Activated T-helper 2 cell treated with anti-CD3 and anti-CD28 coated beads, Interferon-gamma antibody, Interleukin-2, Interleukin-4, amounts not matched to agents 10 μg/mL and 5 μg/mL and 100 μg/mL, durations not matched to agents 14 hours and 24 hours and 36 hours (primary cell): ENCODE data around the gene CBX3. TPM values are rescaled to one million over a fixed set of nuclear protein-coding genes. Genes with fewer than 3 reads are reported as not detected.
A peak's percentile ranks its signal among the peaks of the same experiment; 100 is the strongest.
"Not testable (repeated sequence)": the region's sequence is repeated elsewhere in the genome, so short reads cannot be mapped to it uniquely, and the experiment has no call there.

Source experiments
- DNase-seq: peaks from one replicate; pipeline ENCODE4 v3.0.0; 2021; ENCODE audit warnings: low spot score
- H3K27ac Mint-ChIP-seq: one replicate; pipeline ENCODE4 v1.8.0; 2021; ENCODE audit warnings: mixed read lengths
- H3K27me3 Mint-ChIP-seq: one replicate; pipeline ENCODE4 v1.8.0; 2021; ENCODE audit warnings: low read depth, mixed read lengths
- H3K36me3 Mint-ChIP-seq: one replicate; pipeline ENCODE4 v1.8.0; 2021; ENCODE audit warnings: low read depth, mixed read lengths
- H3K4me1 Mint-ChIP-seq: one replicate; pipeline ENCODE4 v1.8.0; 2021; ENCODE audit warnings: low read depth, mixed read lengths
- H3K4me3 Mint-ChIP-seq: one replicate; pipeline ENCODE4 v1.8.0; 2021; ENCODE audit warnings: low read depth, mild to moderate bottlenecking, moderate library complexity, mixed read lengths
- H3K9me3 Mint-ChIP-seq: one replicate; pipeline ENCODE4 v1.8.0; 2021; ENCODE audit warnings: mixed read lengths
- intact Hi-C: fragments of 100-400 bp; cut with micrococcal nuclease; formaldehyde crosslinking; loops from one replicate; pipeline ENCODE4 v1.15.1; 2023
- total RNA-seq: library from RNA; stranded (reverse); gene quantifications from 2 replicates; pipeline ENCODE4 v1.2.3, GENCODE V29; 2022

Gene CBX3
- 274 and 275 TPM in 2 replicates for total RNA-seq

DNA sequence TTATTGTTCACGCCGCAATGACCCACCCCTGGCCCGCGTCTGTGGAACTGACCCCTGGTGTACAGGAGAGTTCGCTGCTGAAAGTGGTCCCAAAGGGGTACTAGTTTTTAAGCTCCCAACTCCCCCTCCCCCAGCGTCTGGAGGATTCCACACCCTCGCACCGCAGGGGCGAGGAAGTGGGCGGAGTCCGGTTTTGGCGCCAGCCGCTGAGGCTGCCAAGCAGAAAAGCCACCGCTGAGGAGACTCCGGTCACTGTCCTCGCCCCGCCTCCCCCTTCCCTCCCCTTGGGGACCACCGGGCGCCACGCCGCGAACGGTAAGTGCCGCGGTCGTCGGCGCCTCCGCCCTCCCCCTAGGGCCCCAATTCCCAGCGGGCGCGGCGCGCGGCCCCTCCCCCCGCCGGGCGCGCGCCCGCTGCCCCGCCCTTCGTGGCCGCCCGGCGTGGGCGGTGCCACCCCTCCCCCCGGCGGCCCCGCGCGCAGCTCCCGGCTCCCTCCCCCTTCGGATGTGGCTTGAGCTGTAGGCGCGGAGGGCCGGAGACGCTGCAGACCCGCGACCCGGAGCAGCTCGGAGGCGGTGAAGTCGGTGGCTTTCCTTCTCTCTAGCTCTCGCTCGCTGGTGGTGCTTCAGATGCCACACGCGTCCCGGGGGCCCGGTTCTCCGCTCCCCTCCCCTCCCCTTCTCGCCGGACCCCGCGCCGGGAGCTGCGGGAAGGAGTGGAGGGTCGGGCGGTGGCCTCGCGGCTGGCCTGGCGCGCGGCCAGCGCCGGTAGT is at the start of gene CBX3:
TSS of gene CBX3 (plus strand) at position 499 of the 772 bp plus-strand sequence. CDS start 1,254 bp downstream, outside the sequence.
- peak; percentile 90 for DNase-seq
- intact Hi-C loops: loop anchor here (2.0 to 10.0 kb wide), 4 partner anchors 76 to 661 kb away; partner anchors contain the start of gene SKAP2
- Mint-ChIP-seq H3K4me3 (peak within 1 kb of the TSS; percentile 100), H3K27ac (peak within 1 kb of the TSS; percentile 100), H3K27me3 (no peaks in the 10 kb centered on the region), H3K9me3 (no peaks in the 10 kb centered on the region), H3K36me3 (peaks cover 87% of the 10 kb centered on the region), H3K4me1 (peaks cover 43% of the 10 kb centered on the region)

DNA sequence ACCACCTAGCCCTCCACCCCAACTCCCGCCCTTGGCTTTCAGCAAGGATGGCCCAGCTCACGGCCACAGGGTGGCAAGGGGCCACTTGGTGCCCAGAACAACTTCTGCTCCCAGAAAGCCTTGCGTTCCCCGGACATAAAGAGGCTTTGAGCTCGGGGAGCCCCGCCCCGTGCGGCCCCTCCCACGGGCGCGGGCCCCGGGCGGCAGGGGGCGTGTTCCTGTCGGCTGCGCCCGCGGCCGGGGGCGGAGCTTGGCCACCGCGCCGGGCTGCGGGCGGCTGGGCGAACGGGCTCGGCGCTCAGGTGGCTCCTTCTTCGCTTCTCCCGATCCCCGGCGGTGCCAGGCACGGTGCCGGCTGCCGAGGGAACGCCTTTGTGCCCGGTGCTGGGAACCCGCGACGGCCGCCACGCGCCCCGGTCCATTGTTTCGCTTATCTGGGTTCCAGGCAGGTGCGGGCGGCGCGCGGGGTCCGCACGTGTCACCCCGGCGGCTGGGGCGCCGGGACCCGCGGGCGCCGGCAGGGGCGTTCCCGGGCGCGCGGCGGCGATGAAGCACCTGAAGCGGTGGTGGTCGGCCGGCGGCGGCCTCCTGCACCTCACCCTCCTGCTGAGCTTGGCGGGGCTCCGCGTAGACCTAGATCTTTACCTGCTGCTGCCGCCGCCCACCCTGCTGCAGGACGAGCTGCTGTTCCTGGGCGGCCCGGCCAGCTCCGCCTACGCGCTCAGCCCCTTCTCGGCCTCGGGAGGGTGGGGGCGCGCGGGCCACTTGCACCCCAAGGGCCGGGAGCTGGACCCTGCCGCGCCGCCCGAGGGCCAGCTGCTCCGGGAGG is 49.4 kb upstream of the CBX3 start, which contains the start of gene NFE2L3:
TSS of gene NFE2L3 (plus strand) at position 246 of the 829 bp plus-strand sequence. CDS start at position 547, 301 bp downstream.
- intact Hi-C loops: loop anchor here (2.0 to 5.0 kb wide), 3 partner anchors 127 to 289 kb away; no protein-coding TSS in a partner anchor
- DNase-seq: peak; percentile 82
- Mint-ChIP-seq H3K9me3 (no peaks in the 10 kb centered on the region), H3K27me3 (no peaks in the 10 kb centered on the region), H3K36me3 (peaks cover 20% of the 10 kb centered on the region), H3K4me3 (peak within 1 kb of the TSS; percentile 99), H3K27ac (peak within 1 kb of the TSS; percentile 97), H3K4me1 (peaks cover 56% of the 10 kb centered on the region)

DNA sequence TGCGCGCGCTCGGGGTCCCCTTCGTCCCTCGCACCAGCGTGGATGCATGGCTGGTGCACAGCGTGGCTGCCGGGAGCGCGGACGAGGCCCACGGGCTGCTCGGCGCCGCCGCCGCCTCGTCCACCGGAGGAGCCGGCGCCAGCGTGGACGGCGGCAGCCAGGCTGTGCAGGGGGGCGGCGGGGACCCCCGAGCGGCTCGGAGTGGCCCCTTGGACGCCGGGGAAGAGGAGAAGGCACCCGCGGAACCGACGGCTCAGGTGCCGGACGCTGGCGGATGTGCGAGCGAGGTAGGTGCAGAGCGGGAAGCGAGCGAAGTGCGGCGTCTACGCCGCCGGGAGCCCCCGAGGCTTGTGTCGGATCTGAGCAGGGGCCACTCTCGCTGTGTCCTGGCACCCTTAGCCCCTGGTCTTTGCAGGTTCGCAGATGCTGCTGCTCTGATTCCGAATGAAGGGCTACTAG is 48.7 kb upstream of the CBX3 start:
- intact Hi-C loops: loop anchor here (1.0 to 5.0 kb wide), 5 partner anchors 47 to 297 kb away; partner anchors contain the start of gene HNRNPA2B1
- Mint-ChIP-seq H3K4me1 (peaks cover 62% of the 10 kb centered on the region), H3K36me3 (peaks cover 25% of the 10 kb centered on the region), H3K27ac (peak overlapping the region; percentile 97), H3K4me3 (peak overlapping the region; percentile 99)
- DNase-seq: peak; percentile 44
- not testable (repeated sequence) for H3K27me3 Mint-ChIP-seq, H3K9me3 Mint-ChIP-seq

DNA sequence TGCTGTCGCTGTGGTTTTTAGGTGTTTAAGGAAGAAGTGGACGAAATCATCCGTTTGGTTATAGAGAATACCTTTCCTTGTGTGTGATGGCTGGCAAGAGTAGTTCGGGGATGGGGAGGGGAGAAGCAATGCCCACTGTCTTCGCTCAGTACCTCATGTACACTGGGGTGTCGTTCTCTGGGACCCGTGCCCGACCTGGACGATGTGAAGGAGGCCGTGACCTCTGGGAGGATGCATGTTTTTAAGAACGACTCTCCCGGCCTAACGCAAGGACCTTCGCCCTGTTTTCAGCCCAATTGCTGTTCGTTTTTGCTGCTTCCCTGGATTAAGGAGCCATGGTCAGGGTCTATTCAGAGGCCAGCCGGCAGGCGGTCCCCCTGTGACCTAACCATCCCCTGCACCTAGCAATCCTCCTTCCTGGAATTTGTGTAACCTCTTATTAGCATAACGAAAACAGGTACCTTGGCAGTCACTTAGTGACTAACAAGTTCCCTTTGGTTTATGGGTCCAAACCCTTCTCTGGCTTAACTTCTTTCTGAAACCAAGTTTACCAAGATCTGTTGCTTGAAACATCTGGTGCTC is 48.2 kb upstream of the CBX3 start:
- Mint-ChIP-seq H3K27me3 (no peaks in the 10 kb centered on the region), H3K4me1 (peaks cover 67% of the 10 kb centered on the region), H3K4me3 (peak overlapping the region; percentile 99), H3K27ac (peak overlapping the region; percentile 97), H3K36me3 (peaks cover 30% of the 10 kb centered on the region), H3K9me3 (no peaks in the 10 kb centered on the region)
- intact Hi-C loops: loop anchor here (1.0 to 5.0 kb wide), 5 partner anchors 47 to 297 kb away; partner anchors contain the start of gene HNRNPA2B1
- no peak for DNase-seq

DNA sequence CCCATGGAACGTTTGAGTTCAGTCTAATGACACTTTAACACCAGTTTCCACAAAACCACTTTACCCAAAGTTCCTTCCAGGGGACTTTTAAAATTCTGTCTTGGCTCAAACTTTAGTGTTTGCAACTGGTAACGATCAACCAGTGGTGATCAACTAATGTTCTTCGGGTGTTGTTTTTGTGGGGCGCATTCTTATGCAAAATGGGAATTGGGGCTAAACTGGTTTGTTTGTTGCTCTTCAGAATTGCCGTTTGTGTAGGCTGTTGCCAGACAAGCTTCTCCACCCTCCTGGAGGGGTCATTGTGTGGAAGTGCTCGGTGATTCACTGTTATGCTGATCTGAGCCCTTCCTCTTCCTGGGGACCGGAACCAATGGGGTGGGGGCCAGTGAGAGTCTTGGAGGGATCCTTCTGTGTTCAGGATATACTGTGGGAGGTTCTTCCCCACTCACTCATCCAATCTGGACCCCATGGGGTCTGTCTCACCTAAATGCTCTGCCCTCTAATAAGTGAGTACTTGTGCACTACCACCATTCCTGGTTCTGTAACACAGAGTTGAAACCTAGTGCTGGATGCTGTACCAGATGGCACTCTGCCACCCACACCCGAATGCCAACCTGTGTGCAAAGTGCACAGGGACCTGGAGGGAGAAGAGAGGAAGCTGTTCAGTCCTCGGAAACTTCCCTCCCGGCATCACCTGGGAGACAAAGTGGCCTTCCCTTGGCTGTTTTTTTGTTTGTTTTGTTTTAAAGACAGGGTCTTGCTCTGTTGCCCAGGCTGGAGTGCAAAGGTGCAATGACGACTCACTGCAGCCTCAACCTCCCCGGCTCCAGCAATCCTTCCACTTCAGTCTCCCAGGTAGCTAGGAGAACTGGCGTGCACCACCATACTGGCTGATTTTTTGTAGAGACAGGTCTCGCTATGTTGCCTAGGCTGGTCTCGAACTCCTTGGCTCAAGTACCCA is 47.4 kb upstream of the CBX3 start:
- DNase-seq: no peak
- Mint-ChIP-seq H3K4me3 (peak overlapping the region; percentile 99), H3K4me1 (peaks cover 75% of the 10 kb centered on the region), H3K9me3 (no peaks in the 10 kb centered on the region), H3K27ac (peak overlapping the region; percentile 97), H3K27me3 (no peaks in the 10 kb centered on the region), H3K36me3 (peaks cover 38% of the 10 kb centered on the region)
- intact Hi-C loops: loop anchor here (1.0 to 5.0 kb wide), 5 partner anchors 46 to 298 kb away; partner anchors contain the start of gene HNRNPA2B1

DNA sequence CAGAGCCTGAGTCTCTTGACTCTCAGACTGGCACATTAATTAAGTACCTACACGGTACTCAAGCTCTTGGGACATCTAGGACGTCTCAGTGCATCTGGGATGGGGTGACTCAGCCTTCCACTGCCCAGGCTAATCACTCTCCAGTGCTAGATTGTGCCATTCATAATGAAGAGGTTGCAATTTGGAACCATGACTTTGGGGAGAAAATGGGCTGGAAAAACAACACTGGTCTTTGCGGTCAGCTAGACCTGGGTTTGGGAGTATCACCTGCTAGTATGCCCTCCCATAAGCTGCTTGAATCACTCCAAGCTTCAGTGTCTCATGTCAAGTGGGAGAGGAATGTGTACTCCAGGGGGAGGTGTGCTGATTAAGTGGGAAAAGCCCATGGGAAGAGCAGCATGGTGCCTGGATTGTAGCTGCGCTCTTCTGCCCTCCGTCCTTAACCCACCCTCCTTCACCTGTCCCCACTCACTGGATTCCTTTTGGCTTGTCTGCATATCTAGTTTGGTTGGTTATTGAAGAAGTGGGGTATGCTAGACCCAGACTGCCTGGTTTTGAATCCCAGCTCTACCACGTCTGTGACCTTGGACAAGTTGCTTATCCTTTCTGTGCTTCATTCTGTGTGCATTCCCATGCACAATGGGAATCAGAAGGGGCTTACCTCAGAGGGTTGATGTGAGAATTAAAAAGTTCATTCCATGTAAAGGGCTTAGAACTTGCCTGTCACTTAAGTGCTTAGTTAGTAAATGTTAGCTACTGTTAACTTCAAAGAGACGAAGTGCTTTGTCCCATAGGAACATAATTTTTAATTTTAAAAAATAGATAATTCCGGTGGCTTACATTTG is 45.8 kb upstream of the CBX3 start:
- Mint-ChIP-seq H3K4me3 (peak overlapping the region; percentile 99), H3K27me3 (no peaks in the 10 kb centered on the region), H3K36me3 (peaks cover 47% of the 10 kb centered on the region), H3K9me3 (no peaks in the 10 kb centered on the region), H3K4me1 (peaks cover 83% of the 10 kb centered on the region), H3K27ac (peak overlapping the region; percentile 97)
- DNase-seq: no peak
- intact Hi-C loops: loop anchor here (1.0 to 2.0 kb wide), 5 partner anchors 11 to 210 kb away; no protein-coding TSS in a partner anchor

DNA sequence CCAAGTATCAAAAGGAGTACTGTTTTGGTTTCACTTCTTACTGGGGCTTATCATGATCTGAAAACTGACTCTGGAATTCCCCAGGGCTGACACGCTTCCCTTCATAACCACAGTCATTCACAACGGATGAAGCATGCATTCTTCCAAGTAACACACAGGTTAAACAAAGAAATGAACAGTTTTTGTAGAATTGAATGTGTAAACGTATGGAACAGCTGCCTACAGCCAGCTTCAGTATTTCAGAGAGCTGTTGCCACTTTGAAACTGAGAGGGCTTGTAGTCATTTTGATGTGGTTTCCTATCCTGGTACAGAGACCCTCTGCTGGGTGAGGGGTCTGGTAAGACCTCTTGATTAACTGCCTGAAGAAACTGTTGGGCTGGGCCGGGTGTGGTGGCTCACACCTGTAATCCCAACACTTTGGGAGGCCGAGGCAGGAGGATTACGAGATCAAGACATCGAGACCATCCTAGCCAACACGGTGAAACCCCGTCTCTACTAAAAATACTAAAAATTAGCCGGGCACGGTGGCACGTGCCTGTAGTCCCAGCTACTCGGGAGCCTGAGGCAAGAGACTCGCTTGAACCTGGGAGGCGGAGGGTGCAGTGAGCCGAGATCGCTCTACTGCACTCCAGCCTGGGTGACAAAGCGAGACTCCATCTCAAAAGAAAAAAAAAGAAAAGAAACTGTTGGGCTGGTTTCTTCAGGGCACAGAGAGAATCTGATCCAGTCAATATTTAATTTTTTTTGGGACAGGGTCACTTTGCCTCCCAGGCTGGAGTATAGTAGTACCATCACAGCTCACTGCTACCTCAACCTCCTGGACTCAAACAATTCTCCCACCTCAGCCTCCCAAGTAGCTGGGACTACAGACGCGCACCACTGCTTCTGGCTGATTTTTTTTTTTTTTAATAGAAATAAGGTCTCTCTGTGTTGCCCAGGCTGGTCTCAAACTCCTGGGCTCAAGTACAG is 44.8 kb upstream of the CBX3 start:
- intact Hi-C loops: loop anchor here (1.0 to 2.0 kb wide), 5 partner anchors 10 to 209 kb away; no protein-coding TSS in a partner anchor

DNA sequence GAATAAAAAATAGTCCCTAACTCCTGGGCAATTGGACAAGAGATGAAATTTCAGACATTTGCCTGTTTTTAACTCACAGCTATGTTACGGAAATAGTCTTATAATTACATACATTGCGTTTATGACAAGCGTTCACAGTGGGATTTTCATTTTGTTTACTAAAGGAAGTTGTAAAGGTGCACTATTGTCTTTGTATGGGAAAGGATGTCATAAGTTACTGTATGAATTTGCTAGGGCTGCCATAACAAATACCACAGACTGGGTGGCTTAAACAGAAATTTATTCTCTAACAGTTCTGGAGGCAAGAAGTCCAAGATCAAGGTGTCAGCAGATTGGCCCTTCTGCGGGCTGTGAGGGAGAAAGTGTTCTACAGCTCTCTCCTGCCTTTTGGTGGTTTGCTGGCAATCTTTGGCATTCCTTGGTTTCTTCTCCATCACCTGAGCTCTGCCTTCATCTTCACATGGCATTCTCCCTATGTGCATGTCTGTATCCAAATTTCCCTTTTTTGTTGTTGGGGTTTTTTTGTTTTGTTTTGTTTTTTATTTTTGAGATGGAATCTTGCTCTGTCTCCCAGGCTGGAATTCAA is 43.9 kb upstream of the CBX3 start:
- H3K9me3 Mint-ChIP-seq: no peaks in the 10 kb centered on the region
- H3K4me3 Mint-ChIP-seq: peak overlapping the region; percentile 20
- peak overlapping the region; percentile 97 for H3K27ac Mint-ChIP-seq
- peaks cover 81% of the 10 kb centered on the region for H3K4me1 Mint-ChIP-seq
- H3K36me3 Mint-ChIP-seq: peaks cover 56% of the 10 kb centered on the region
- no peaks in the 10 kb centered on the region for H3K27me3 Mint-ChIP-seq
- no peak for DNase-seq
- intact Hi-C loops: loop anchor here (2.0 kb wide), 1 partner anchor 61 kb away; no protein-coding TSS in a partner anchor

More for the DNA sequence above, 44.8 kb upstream of the CBX3 start:
- Mint-ChIP-seq H3K27ac (peak overlapping the region; percentile 97), H3K9me3 (no peaks in the 10 kb centered on the region), H3K4me3 (peak overlapping the region; percentile 54), H3K36me3 (peaks cover 50% of the 10 kb centered on the region), H3K4me1 (peaks cover 77% of the 10 kb centered on the region), H3K27me3 (no peaks in the 10 kb centered on the region)
- DNase-seq: peak; percentile 43

DNA sequence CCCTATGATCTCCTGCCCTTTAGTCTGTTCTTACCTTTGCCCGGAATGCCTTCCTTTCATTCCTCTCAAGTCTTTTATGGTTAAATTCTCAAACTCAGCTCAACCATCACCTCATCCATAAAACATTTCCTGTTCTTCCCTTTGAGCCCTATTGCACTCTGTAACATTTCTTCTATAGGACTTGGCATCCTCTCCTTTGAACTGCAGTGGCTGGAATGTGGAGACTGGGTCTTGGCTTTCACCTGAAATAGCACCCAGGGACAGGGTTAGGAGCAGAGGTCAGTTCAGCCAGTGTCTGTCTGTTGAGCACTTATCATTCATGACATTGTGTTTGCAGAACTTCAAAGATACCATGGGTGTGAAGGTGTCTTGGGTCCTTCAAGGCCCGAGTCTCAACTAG is 42.3 kb upstream of the CBX3 start:
- H3K4me1 Mint-ChIP-seq: peaks cover 77% of the 10 kb centered on the region
- peaks cover 56% of the 10 kb centered on the region for H3K36me3 Mint-ChIP-seq
- H3K4me3 Mint-ChIP-seq: no peak overlapping the region
- peak overlapping the region; percentile 74 for H3K27ac Mint-ChIP-seq
- H3K9me3 Mint-ChIP-seq: peaks cover 6% of the 10 kb centered on the region
- H3K27me3 Mint-ChIP-seq: no peaks in the 10 kb centered on the region
- intact Hi-C loops: no loop called here
- DNase-seq: no peak

DNA sequence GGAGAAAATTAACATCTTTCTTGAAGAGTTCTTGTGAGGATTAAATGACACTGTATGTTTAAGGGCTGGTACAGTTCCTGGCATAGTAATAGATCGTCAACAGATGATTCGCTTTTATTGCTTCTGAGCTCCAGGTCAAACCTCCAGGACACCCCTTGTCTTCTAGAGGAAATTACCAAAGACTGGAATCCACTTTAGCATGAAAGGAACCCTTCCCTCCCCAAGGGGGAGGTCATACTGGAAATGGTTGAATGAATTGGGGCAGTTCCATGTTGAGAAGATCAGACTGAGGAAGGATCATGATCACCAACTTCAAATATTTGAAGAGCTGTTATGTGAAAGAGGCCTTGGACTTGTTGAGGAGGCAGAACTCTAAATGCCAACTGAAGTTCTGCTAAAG is 40.6 kb upstream of the CBX3 start:
- peak overlapping the region; percentile 46 for H3K27ac Mint-ChIP-seq
- peaks cover 67% of the 10 kb centered on the region for H3K4me1 Mint-ChIP-seq
- DNase-seq: no peak
- H3K4me3 Mint-ChIP-seq: no peak overlapping the region
- peaks cover 10% of the 10 kb centered on the region for H3K9me3 Mint-ChIP-seq
- no peaks in the 10 kb centered on the region for H3K27me3 Mint-ChIP-seq
- intact Hi-C loops: no loop called here
- peaks cover 67% of the 10 kb centered on the region for H3K36me3 Mint-ChIP-seq
